SK-N-SH treated with all-trans-retinoic acid at 6 μM for 48 hours (cell line): Measurements from ENCODE around the gene TMCC3.

Source experiments
- CSDC2 ChIP-seq: fragments of 250-450 bp; sonication (Bioruptor Pico); IDR thresholded peaks from 2 replicates; pipeline ENCODE4 v1.5.0; 2020; ENCODE audit warnings: mild to moderate bottlenecking, moderate library complexity
- PATZ1 ChIP-seq: fragments of 250-450 bp; sonication (Bioruptor Pico); IDR thresholded peaks from 2 replicates; pipeline ENCODE4 v1.8.0; 2020; ENCODE audit warnings: mild to moderate bottlenecking, moderate library complexity, borderline replicate concordance
- PPARA ChIP-seq: fragments of 250-450 bp; sonication (Bioruptor Pico); IDR thresholded peaks from 2 replicates; pipeline ENCODE4 v1.5.0; 2020; ENCODE audit warnings: mild to moderate bottlenecking, borderline replicate concordance
- RARB ChIP-seq: fragments of 250-450 bp; sonication (Bioruptor Pico); IDR thresholded peaks from 2 replicates; pipeline ENCODE4 v1.8.0; 2021; ENCODE audit warnings: mild to moderate bottlenecking, moderate library complexity
- TCF4 ChIP-seq: fragments of 250-450 bp; sonication (Bioruptor Pico); IDR thresholded peaks from 2 replicates; pipeline ENCODE4 v1.8.0; 2021; ENCODE audit warnings: mild to moderate bottlenecking, moderate library complexity, borderline replicate concordance
- TSHZ2 ChIP-seq: fragments of 250-450 bp; sonication (Bioruptor Pico); IDR thresholded peaks from 2 replicates; pipeline ENCODE4 v1.5.0; 2020; ENCODE audit warnings: mild to moderate bottlenecking, moderate library complexity
- ZFP3 ChIP-seq: fragments of 250-450 bp; sonication (Bioruptor Pico); IDR thresholded peaks from 2 replicates; pipeline ENCODE4 v1.5.0; 2020; ENCODE audit warnings: mild to moderate bottlenecking, moderate library complexity
- ZFP30 ChIP-seq: fragments of 450-650 bp; formaldehyde crosslinking; IDR thresholded peaks from 2 replicates; pipeline ENCODE4 v1.5.0; 2022; ENCODE audit warnings: mild to moderate bottlenecking, moderate library complexity
- ZNF565 ChIP-seq: fragments of 450-650 bp; formaldehyde crosslinking; conservative IDR thresholded peaks from 2 replicates; pipeline ENCODE4 v1.5.0; 2020; ENCODE audit warnings: low read depth, mild to moderate bottlenecking, moderate library complexity
- ZNF8 ChIP-seq: fragments of 450-650 bp; formaldehyde crosslinking; IDR thresholded peaks from 2 replicates; pipeline ENCODE4 v1.5.0; 2020; ENCODE audit warnings: mild to moderate bottlenecking, moderate library complexity
- TF ChIP-seq, protein P1 (sequence below): fragments of 250-450 bp; sonication (Bioruptor Pico); IDR thresholded peaks from 2 replicates; pipeline ENCODE4 v1.5.1; 2021; ENCODE audit warnings: mild to moderate bottlenecking, moderate library complexity
- TF ChIP-seq, protein P2 (sequence below): fragments of 250-450 bp; sonication (Bioruptor Pico); IDR thresholded peaks from 2 replicates; pipeline ENCODE4 v1.8.0; 2021; ENCODE audit warnings: low read depth, mild to moderate bottlenecking, moderate library complexity, borderline replicate concordance

DNA sequence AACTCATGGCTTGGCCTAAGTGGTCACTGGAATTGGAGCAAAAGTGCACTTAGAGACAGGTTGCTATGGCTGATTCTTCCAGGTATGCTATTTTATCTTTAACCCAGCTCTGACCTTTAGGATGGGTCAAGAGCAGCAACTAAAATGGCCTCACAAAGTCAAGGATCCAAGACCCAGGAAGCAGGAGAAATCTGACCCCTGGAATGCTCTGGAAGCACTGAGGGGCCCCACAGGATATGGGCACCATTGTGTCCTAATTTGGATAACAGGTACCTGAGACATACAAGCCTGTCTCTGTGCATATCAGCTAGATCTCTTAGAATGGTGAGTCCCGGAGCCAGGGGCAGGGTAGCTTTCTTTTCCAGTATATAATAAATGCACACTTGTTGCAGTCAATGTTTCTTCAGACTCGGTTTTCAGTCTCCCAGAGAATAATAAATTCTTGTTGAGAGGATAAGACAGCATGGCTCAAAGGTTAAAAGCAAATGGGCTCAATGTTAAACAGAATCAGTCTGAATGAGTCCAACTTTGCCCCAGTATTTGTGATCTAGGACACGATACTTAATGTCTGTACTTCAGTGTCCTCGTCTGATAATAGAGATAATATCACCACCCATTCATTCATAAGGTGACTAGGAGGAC is 29.3 kb upstream of the TMCC3 start:
- TF ChIP-seq RARB (CRISPR knock-in tag), result no peak
- no peak for TF ChIP-seq CSDC2 (CRISPR knock-in tag)
- TF ChIP-seq, protein P1, sequence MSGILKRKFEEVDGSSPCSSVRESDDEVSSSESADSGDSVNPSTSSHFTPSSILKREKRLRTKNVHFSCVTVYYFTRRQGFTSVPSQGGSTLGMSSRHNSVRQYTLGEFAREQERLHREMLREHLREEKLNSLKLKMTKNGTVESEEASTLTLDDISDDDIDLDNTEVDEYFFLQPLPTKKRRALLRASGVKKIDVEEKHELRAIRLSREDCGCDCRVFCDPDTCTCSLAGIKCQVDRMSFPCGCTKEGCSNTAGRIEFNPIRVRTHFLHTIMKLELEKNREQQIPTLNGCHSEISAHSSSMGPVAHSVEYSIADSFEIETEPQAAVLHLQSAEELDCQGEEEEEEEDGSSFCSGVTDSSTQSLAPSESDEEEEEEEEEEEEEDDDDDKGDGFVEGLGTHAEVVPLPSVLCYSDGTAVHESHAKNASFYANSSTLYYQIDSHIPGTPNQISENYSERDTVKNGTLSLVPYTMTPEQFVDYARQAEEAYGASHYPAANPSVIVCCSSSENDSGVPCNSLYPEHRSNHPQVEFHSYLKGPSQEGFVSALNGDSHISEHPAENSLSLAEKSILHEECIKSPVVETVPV, result no peak
- no peak for TF ChIP-seq TCF4 (CRISPR knock-in tag)
- TF ChIP-seq ZNF565, result no peak
- TF ChIP-seq, protein P2, sequence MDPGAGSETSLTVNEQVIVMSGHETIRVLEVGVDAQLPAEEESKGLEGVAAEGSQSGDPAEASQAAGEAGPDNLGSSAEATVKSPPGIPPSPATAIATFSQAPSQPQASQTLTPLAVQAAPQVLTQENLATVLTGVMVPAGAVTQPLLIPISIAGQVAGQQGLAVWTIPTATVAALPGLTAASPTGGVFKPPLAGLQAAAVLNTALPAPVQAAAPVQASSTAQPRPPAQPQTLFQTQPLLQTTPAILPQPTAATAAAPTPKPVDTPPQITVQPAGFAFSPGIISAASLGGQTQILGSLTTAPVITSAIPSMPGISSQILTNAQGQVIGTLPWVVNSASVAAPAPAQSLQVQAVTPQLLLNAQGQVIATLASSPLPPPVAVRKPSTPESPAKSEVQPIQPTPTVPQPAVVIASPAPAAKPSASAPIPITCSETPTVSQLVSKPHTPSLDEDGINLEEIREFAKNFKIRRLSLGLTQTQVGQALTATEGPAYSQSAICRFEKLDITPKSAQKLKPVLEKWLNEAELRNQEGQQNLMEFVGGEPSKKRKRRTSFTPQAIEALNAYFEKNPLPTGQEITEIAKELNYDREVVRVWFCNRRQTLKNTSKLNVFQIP (CRISPR knock-in tag), result no peak
- no peak for TF ChIP-seq PPARA (CRISPR knock-in tag)
- TF ChIP-seq ZNF8 (CRISPR knock-in tag), result no peak
- no peak for TF ChIP-seq PATZ1 (CRISPR knock-in tag)
- TF ChIP-seq ZFP30 (CRISPR knock-in tag), result no peak
- TF ChIP-seq TSHZ2 (CRISPR knock-in tag), result no peak
- TF ChIP-seq ZFP3 (CRISPR knock-in tag), result no peak
